ENCODE data around the gene GFPT2.

GFPT2 gene

GRCh38 chr5:180378438-180379344, 25.6 kb upstream of the GFPT2 start:
- no peak for DNase-seq (ENCODE audit: low read depth)

GRCh38 chr5:180377556-180378197, 24.5 kb upstream of the GFPT2 start:
- DNase-seq (ENCODE audit: low read depth) = no peak

GRCh38 chr5:180376511-180376910, 23.4 kb upstream of the GFPT2 start:
- DNase-seq (ENCODE audit: low read depth) = no peak

GRCh38 chr5:180375955-180376354, 22.8 kb upstream of the GFPT2 start:
- no peak for DNase-seq (ENCODE audit: low read depth)

GRCh38 chr5:180375291-180375690, 22.2 kb upstream of the GFPT2 start:
- DNase-seq (ENCODE audit: low read depth) = no peak

GRCh38 chr5:180373870-180374269, 20.7 kb upstream of the GFPT2 start:
- DNase-seq (ENCODE audit: low read depth) = no peak

- no peak for DNase-seq (ENCODE audit: low read depth)
These were observed 20.3 kb upstream of the GFPT2 start for GRCh38 chr5:180373454-180373853.

- no peak for DNase-seq (ENCODE audit: low read depth)
These were observed 18.8 kb upstream of the GFPT2 start for GRCh38 chr5:180371949-180372348.

GRCh38 chr5:180370861-180371641, 17.9 kb upstream of the GFPT2 start:
- no peak for DNase-seq (ENCODE audit: low read depth)

- no peak for DNase-seq (ENCODE audit: low read depth)
These were observed 14.9 kb upstream of the GFPT2 start for GRCh38 chr5:180367991-180368390.

GRCh38 chr5:180367300-180367699, 14.2 kb upstream of the GFPT2 start:
- DNase-seq (ENCODE audit: low read depth) = no peak

- no peak for DNase-seq (ENCODE audit: low read depth)
These were observed 13.2 kb upstream of the GFPT2 start for GRCh38 chr5:180366326-180366725.

GRCh38 chr5:180365829-180366228, 12.7 kb upstream of the GFPT2 start:
- no peak for DNase-seq (ENCODE audit: low read depth)

- DNase-seq (ENCODE audit: low read depth) = no peak
These were observed 11.2 kb upstream of the GFPT2 start for GRCh38 chr5:180364306-180364856.

GRCh38 chr5:180360078-180360957, 7.2 kb upstream of the GFPT2 start:
- DNase-seq (ENCODE audit: low read depth) = no peak

GRCh38 chr5:180358694-180359093, 5.6 kb upstream of the GFPT2 start:
- no peak for DNase-seq (ENCODE audit: low read depth)

- no peak for DNase-seq (ENCODE audit: low read depth)
These were observed 5.0 kb upstream of the GFPT2 start for GRCh38 chr5:180358179-180358578.

GRCh38 chr5:180354966-180355365, 1.8 kb upstream of the GFPT2 start:
- DNase-seq (ENCODE audit: low read depth) = no peak

- DNase-seq (ENCODE audit: low read depth) = no peak
These were observed 880 bp upstream of the GFPT2 start for GRCh38 chr5:180353980-180354452.

- no peak for DNase-seq (ENCODE audit: low read depth)
These were observed 754 bp downstream of the GFPT2 start for GRCh38 chr5:180352116-180353047.

Data from activated gamma-delta T cell treated with anti-CD3 and anti-CD28 coated beads, Interleukin-2, amount 50 U/mL, for 16 hours (primary cell).